ENCODE measurements around the gene AASS.
A peak's percentile ranks its signal among the peaks of the same experiment; 100 is the strongest.

Gene AASS

DNA sequence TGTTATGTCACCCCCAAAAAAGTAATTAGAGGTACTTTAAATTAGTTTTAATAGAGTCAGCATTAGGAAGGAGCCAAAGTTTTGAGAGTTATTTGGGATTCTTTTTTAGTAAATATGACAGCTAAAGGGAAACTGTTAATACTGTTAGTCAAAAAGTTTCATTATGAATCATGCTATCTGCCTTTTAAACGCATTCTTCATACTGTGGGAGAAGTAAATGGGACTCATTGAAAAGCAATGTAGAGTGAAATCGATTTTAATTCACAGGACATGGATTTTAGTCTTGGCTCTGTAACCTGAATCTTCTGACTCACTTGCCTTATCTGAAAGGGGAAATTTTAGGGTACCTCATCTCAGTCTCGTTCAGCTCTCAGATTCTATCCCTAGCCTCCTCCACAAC lies 105.1 kb downstream of the AASS start:
- DNase-seq (ENCODE audit: low read depth), result peak; percentile 8

- no peak for DNase-seq (ENCODE audit: low read depth)
Observed at GRCh38 chr7:122038134-122038533, 105.9 kb downstream of the AASS start.

- no peak for DNase-seq (ENCODE audit: low read depth)
Observed at GRCh38 chr7:122035876-122036275, 108.2 kb downstream of the AASS start.

DNA sequence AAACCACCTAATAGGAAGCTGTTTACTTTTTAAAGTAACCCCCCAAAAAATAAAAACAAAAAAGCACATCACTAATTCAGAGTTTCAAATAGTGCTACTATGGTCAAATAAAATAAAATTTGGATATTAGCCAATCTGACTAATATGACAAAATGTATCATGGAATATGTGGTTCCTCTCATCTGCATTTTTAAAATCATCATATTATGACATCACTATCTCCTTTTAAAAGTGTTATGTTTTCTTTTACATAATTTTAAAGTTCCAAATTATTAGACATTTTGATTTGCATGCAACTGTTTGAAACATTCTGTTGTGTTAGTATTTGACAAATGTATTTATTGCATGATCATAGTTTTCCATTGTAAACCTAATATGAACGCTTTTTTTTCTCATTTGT lies 110.4 kb downstream of the AASS start:
- no peak for DNase-seq (ENCODE audit: low read depth)

GRCh38 chr7:122027058-122027457 lies 117.0 kb downstream of the AASS start:
- no peak for DNase-seq (ENCODE audit: low read depth)

All from HS-5 (cell line).